ENCODE measurements around the gene PRRT1B. TPM values are rescaled to one million over a fixed set of nuclear protein-coding genes. Genes with fewer than 3 reads are reported as not detected.
A peak's percentile ranks its signal among the peaks of the same experiment; 100 is the strongest.

The PRRT1B gene
- total and polyA plus RNA-seq, 2 experiments from 2014 or later = 0.24 TPM; not detected in 1

- Mint-ChIP-seq H3K4me3 (no peak overlapping the region), H3K9me3 (no peaks in the 10 kb centered on the region), H3K36me3 (ENCODE audit: low read depth) (peaks cover 25% of the 10 kb centered on the region), H3K4me1 (no peaks in the 10 kb centered on the region), H3K27ac (peak overlapping the region; percentile 84), H3K27me3 (ENCODE audit: insufficient read depth, low read depth, poor library complexity) (peaks cover 9% of the 10 kb centered on the region)
- Histone ChIP-seq H4K20me1 (replicated peaks; ENCODE audit: insufficient read depth) (no peaks in the 10 kb centered on the region), H2AFZ (no peak overlapping the region), H3K4me3 (no peak overlapping the region), H3K9me2 (ENCODE audit: insufficient read depth) (no peaks in the 10 kb centered on the region), H3K4me2 (no peak overlapping the region), H3K79me2 (replicated peaks; ENCODE audit: insufficient read depth) (no peaks in the 10 kb centered on the region), H3K27me3 (ENCODE audit: insufficient read depth) (no peaks in the 10 kb centered on the region), H3K36me3 (ENCODE audit: insufficient read depth) (no peaks in the 10 kb centered on the region; the same call in 1 of the 2 replicates), H3K27ac (ENCODE audit: low read depth) (no peak overlapping the region; the same call in 1 of the 2 replicates), H3F3A (replicated peaks; ENCODE audit: low read depth) (0 out of 2 replicates have a peak, but pooled peaks cover 2% of the 10 kb centered on the region), H3K4me1 (ENCODE audit: insufficient read depth) (no peaks in the 10 kb centered on the region)
- DNase-seq (ENCODE audit: low spot score) = no peak
- TF ChIP-seq EZH2phosphoT487 (IDR thresholded peaks at IDR 0.05; ENCODE audit: unreplicated experiment) (no peak), STAT1 (IDR thresholded peaks at IDR 0.05; ENCODE audit: unreplicated experiment) (no peak), ZNF114 (CRISPR knock-in tag; IDR thresholded peaks at IDR 0.05) (no peak), ETS1 (IDR thresholded peaks at IDR 0.05) (no peak), JUNB (IDR thresholded peaks at IDR 0.05; ENCODE audit: unreplicated experiment) (no peak), EZH2 (IDR thresholded peaks at IDR 0.05; ENCODE audit: low read depth, unreplicated experiment) (no peak), ZNF331 (CRISPR knock-in tag; IDR thresholded peaks at IDR 0.05; ENCODE audit: low read depth) (no peak), CTCF (conservative IDR thresholded peaks at IDR 0.05; ENCODE audit: low read depth in 2 of 2) (no peak), ZNF462 (CRISPR knock-in tag; IDR thresholded peaks at IDR 0.05) (no peak), POLR2AphosphoS5 (IDR thresholded peaks at IDR 0.05; ENCODE audit: low read depth) (no peak), NANOG (IDR thresholded peaks at IDR 0.05; ENCODE audit: borderline replicate concordance) (no peak), CREB1 (CRISPR knock-in tag; IDR thresholded peaks at IDR 0.05; ENCODE audit: low read depth) (no peak)
- TF ChIP-seq, protein P1, sequence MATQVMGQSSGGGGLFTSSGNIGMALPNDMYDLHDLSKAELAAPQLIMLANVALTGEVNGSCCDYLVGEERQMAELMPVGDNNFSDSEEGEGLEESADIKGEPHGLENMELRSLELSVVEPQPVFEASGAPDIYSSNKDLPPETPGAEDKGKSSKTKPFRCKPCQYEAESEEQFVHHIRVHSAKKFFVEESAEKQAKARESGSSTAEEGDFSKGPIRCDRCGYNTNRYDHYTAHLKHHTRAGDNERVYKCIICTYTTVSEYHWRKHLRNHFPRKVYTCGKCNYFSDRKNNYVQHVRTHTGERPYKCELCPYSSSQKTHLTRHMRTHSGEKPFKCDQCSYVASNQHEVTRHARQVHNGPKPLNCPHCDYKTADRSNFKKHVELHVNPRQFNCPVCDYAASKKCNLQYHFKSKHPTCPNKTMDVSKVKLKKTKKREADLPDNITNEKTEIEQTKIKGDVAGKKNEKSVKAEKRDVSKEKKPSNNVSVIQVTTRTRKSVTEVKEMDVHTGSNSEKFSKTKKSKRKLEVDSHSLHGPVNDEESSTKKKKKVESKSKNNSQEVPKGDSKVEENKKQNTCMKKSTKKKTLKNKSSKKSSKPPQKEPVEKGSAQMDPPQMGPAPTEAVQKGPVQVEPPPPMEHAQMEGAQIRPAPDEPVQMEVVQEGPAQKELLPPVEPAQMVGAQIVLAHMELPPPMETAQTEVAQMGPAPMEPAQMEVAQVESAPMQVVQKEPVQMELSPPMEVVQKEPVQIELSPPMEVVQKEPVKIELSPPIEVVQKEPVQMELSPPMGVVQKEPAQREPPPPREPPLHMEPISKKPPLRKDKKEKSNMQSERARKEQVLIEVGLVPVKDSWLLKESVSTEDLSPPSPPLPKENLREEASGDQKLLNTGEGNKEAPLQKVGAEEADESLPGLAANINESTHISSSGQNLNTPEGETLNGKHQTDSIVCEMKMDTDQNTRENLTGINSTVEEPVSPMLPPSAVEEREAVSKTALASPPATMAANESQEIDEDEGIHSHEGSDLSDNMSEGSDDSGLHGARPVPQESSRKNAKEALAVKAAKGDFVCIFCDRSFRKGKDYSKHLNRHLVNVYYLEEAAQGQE (IDR thresholded peaks at IDR 0.05; ENCODE audit: unreplicated experiment) = no peak
- ATAC-seq = no peak
These were observed 50.5 kb downstream of the PRRT1B start for GRCh38 chr9:131595696-131596429.

All from GM23338 (cell line).